HepG2 (cell line): ENCODE results near the gene ADPGK. TPM values are rescaled to one million over a fixed set of nuclear protein-coding genes. Genes with fewer than 3 reads are reported as not detected.
A peak's percentile ranks its signal among the peaks of the same experiment; 100 is the strongest.

Source experiments
- CEBPB ChIP-seq: IDR thresholded peaks from 2 replicates; pipeline ENCODE4 v1.6.1; 2011; ENCODE audit warnings: low read depth, low read length, improper control_type of control experiment, borderline replicate concordance
- FLYWCH1 ChIP-seq: sonication (generic); formaldehyde crosslinking; IDR thresholded peaks from 2 replicates; pipeline ENCODE4 v1.8.1; 2023; ENCODE audit warnings: mild to moderate bottlenecking, missing genetic modification reagents
- HES4 ChIP-seq: sonication (generic); formaldehyde crosslinking; IDR thresholded peaks from 2 replicates; pipeline ENCODE4 v1.9.0; 2021; ENCODE audit warnings: mild to moderate bottlenecking, missing genetic modification reagents, borderline replicate concordance
- HNRNPH1 ChIP-seq: fragments of 200-400 bp; formaldehyde crosslinking; optimal IDR thresholded peaks from 2 replicates; pipeline ENCODE3; 2017; ENCODE audit warnings: mild to moderate bottlenecking, low read depth, low read length
- IKZF4 ChIP-seq: sonication (generic); formaldehyde crosslinking; IDR thresholded peaks from 2 replicates; pipeline ENCODE4 v1.5.1; 2020; ENCODE audit warnings: borderline replicate concordance, mild to moderate bottlenecking, low read depth, missing genetic modification reagents; ENCODE audit errors: not compliant biosample characterization
- MED8 ChIP-seq: sonication (generic); formaldehyde crosslinking; IDR thresholded peaks from 2 replicates; pipeline ENCODE4 v1.8.1; 2023; ENCODE audit warnings: mild to moderate bottlenecking, missing genetic modification reagents; ENCODE audit not compliant: insufficient replicate concordance
- MEIS1 ChIP-seq: sonication (generic); formaldehyde crosslinking; IDR thresholded peaks from 2 replicates; pipeline ENCODE4 v1.9.0; 2021; ENCODE audit warnings: mild to moderate bottlenecking, missing genetic modification reagents, moderate library complexity, borderline replicate concordance
- MIER3 ChIP-seq: IDR thresholded peaks from 2 replicates; pipeline ENCODE4 v1.6.1; 2016; ENCODE audit warnings: missing compliant biosample characterization, borderline replicate concordance
- NFIC ChIP-seq: IDR thresholded peaks from 2 replicates; pipeline ENCODE4 v1.6.1; 2012; ENCODE audit warnings: mild to moderate bottlenecking, low read length, inconsistent platforms
- PITX1 ChIP-seq: sonication (generic); formaldehyde crosslinking; IDR thresholded peaks from 2 replicates; pipeline ENCODE4 v1.5.1; 2020; ENCODE audit warnings: mild to moderate bottlenecking, missing genetic modification reagents
- POLR2AphosphoS2 ChIP-seq: IDR thresholded peaks from 2 replicates; pipeline ENCODE4 v1.6.1; 2011; ENCODE audit warnings: low read depth, low read length, improper control_type of control experiment
- REXO4 ChIP-seq: sonication (generic); formaldehyde crosslinking; IDR thresholded peaks from 2 replicates; pipeline ENCODE4 v1.8.0; 2022; ENCODE audit warnings: missing genetic modification reagents, mild to moderate bottlenecking, borderline replicate concordance
- ZFP90 ChIP-seq: sonication (generic); formaldehyde crosslinking; IDR thresholded peaks from 2 replicates; pipeline ENCODE4 v1.8.0; 2022; ENCODE audit warnings: missing genetic modification reagents, mild to moderate bottlenecking, inconsistent platforms, borderline replicate concordance
- ZNF207 ChIP-seq: fragments of 450-650 bp; IDR thresholded peaks from 2 replicates; pipeline ENCODE4 v1.6.1; 2016; ENCODE audit warnings: antibody characterized with exemption, borderline replicate concordance
- ZNF33B ChIP-seq: sonication (generic); formaldehyde crosslinking; IDR thresholded peaks from 2 replicates; pipeline ENCODE4 v1.5.1; 2020; ENCODE audit warnings: mild to moderate bottlenecking, missing genetic modification reagents
- ZNF446 ChIP-seq: sonication (generic); formaldehyde crosslinking; IDR thresholded peaks from 2 replicates; pipeline ENCODE4 v1.5.0; 2020; ENCODE audit warnings: mild to moderate bottlenecking, missing genetic modification reagents
- ZNF496 ChIP-seq: sonication (generic); formaldehyde crosslinking; IDR thresholded peaks from 2 replicates; pipeline ENCODE4 v1.8.1; 2023; ENCODE audit warnings: mild to moderate bottlenecking, moderate library complexity, missing genetic modification reagents; ENCODE audit not compliant: insufficient replicate concordance
- ZNF550 ChIP-seq: sonication (generic); formaldehyde crosslinking; IDR thresholded peaks from 2 replicates; pipeline ENCODE4 v1.4.0; 2020; ENCODE audit warnings: mild to moderate bottlenecking, missing genetic modification reagents, borderline replicate concordance
- ZNF883 ChIP-seq: sonication (generic); formaldehyde crosslinking; IDR thresholded peaks from 2 replicates; pipeline ENCODE4 v1.5.1; 2020; ENCODE audit warnings: mild to moderate bottlenecking, missing genetic modification reagents; ENCODE audit errors: not compliant biosample characterization
- polyA plus RNA-seq, 8 experiments: library from polyadenylated mRNA; depleted of rRNA in 3 of 8; stranded (reverse) in 7 of 8; unstranded in 1 of 8; fragments of >200 nt; fragmentation: Illumina TruSeq in 4 of 8; extraction: Trizol in 4 of 8; gene quantifications; 2 replicates each; pipeline versions ENCODE4 v1.2.1 to v1.2.3, GENCODE V29; 2011 to 2016; ENCODE audit warnings: low read depth in 4 of 8, missing spikeins in 1 of 8, mixed read lengths in 1 of 8; ENCODE audit not compliant: insufficient read depth in 1 of 8
- total RNA-seq, 5 experiments: library from RNA; depleted of rRNA; stranded (reverse); fragments of >200 nt; fragmentation: Illumina TruSeq; extraction: Trizol; gene quantifications; 2 replicates each; pipeline ENCODE4 v1.2.3, GENCODE V29; 2016; ENCODE audit warnings: low read depth in 1 of 5
- TF ChIP-seq, protein P1 (sequence below): IDR thresholded peaks from 2 replicates; pipeline ENCODE4 v1.6.1; 2016; ENCODE audit warnings: low read depth, missing genetic modification reagents, missing compliant biosample characterization
- TF ChIP-seq, protein P2 (sequence below), 2 experiments: sonication (generic) in 1 of 2; formaldehyde crosslinking in 1 of 2; IDR thresholded peaks; 2 replicates each; pipeline versions ENCODE4 v1.4.0 to v1.6.1; 2018 to 2020; ENCODE audit warnings: missing genetic modification reagents in 2 of 2, borderline replicate concordance in 1 of 2, low read depth in 1 of 2, mild to moderate bottlenecking in 1 of 2, missing biosample characterization in 1 of 2

Gene ADPGK
- total and polyA plus RNA-seq, 2 of the 13 experiments (the other 11 are each of a cell fraction or from before 2014, with no cell fraction given): 61.6 to 67.5 TPM

DNA sequence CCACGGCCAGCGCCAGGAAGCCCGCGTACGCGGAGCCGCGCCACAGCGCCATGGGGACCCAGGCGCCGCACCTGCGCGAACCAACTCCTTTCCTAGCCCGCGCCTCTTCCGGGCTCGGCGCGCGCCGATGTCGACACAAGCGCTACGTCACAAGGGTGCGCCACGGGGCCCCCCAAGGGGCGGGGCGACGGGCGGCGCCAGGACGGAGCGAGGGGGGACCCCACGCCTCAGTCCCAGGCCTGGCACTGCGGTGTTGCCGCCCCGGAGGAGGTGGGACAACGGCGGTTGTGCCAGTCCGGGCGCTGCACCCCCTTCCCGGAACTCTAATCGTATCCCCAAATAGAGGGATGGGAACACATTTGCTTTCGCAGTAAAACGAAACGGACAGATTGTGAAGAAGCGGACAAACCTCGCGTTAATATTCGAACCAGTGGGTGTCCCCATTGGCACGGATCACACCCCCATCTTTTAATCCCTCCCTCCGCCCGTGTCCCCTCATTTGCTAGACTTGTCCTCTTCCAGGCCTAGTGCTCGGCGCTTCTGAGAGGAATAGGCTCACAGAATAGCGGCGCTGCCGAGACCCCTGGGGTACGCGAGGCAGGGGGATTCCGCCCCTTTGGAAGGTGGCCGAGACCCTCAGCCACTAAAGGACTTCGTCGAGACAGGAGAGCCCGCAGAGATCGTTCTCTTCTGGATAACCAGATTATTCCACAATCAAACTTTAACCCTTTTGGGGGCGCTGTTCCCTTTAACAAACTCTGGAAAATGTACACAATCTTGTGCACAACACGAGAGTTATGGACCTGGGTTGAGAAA, at the start of gene ADPGK (continued):
- TF ChIP-seq NFIC: no peak
- no peak for TF ChIP-seq REXO4 (CRISPR knock-in tag)
- no peak for TF ChIP-seq ZNF496 (CRISPR knock-in tag)
- no peak for TF ChIP-seq HNRNPH1
- TF ChIP-seq, protein P1, sequence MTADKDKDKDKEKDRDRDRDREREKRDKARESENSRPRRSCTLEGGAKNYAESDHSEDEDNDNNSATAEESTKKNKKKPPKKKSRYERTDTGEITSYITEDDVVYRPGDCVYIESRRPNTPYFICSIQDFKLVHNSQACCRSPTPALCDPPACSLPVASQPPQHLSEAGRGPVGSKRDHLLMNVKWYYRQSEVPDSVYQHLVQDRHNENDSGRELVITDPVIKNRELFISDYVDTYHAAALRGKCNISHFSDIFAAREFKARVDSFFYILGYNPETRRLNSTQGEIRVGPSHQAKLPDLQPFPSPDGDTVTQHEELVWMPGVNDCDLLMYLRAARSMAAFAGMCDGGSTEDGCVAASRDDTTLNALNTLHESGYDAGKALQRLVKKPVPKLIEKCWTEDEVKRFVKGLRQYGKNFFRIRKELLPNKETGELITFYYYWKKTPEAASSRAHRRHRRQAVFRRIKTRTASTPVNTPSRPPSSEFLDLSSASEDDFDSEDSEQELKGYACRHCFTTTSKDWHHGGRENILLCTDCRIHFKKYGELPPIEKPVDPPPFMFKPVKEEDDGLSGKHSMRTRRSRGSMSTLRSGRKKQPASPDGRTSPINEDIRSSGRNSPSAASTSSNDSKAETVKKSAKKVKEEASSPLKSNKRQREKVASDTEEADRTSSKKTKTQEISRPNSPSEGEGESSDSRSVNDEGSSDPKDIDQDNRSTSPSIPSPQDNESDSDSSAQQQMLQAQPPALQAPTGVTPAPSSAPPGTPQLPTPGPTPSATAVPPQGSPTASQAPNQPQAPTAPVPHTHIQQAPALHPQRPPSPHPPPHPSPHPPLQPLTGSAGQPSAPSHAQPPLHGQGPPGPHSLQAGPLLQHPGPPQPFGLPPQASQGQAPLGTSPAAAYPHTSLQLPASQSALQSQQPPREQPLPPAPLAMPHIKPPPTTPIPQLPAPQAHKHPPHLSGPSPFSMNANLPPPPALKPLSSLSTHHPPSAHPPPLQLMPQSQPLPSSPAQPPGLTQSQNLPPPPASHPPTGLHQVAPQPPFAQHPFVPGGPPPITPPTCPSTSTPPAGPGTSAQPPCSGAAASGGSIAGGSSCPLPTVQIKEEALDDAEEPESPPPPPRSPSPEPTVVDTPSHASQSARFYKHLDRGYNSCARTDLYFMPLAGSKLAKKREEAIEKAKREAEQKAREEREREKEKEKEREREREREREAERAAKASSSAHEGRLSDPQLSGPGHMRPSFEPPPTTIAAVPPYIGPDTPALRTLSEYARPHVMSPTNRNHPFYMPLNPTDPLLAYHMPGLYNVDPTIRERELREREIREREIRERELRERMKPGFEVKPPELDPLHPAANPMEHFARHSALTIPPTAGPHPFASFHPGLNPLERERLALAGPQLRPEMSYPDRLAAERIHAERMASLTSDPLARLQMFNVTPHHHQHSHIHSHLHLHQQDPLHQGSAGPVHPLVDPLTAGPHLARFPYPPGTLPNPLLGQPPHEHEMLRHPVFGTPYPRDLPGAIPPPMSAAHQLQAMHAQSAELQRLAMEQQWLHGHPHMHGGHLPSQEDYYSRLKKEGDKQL (CRISPR knock-in tag): no peak
- peak; percentile 32; the same call in 1 of the 2 replicates for TF ChIP-seq HES4 (CRISPR knock-in tag)
- peak; percentile 34; the same call in 1 of the 2 replicates for TF ChIP-seq ZFP90 (CRISPR knock-in tag)
- no peak for TF ChIP-seq ZNF550 (CRISPR knock-in tag)
- TF ChIP-seq MIER3 (CRISPR knock-in tag): peak; percentile 96; the same call in 1 of the 2 replicates
- TF ChIP-seq MED8: peak; percentile 95
- no peak for TF ChIP-seq FLYWCH1 (CRISPR knock-in tag)
- TF ChIP-seq POLR2AphosphoS2: no peak
- no peak for TF ChIP-seq ZNF883 (CRISPR knock-in tag)
- TF ChIP-seq ZNF446 (CRISPR knock-in tag): no peak
- peak; percentile 79 for TF ChIP-seq MEIS1 (CRISPR knock-in tag)
- TF ChIP-seq IKZF4: no peak
- TF ChIP-seq ZNF33B: 0 out of 2 replicates have a peak, but pooled peaks have one; percentile 49
- TF ChIP-seq, protein P2, sequence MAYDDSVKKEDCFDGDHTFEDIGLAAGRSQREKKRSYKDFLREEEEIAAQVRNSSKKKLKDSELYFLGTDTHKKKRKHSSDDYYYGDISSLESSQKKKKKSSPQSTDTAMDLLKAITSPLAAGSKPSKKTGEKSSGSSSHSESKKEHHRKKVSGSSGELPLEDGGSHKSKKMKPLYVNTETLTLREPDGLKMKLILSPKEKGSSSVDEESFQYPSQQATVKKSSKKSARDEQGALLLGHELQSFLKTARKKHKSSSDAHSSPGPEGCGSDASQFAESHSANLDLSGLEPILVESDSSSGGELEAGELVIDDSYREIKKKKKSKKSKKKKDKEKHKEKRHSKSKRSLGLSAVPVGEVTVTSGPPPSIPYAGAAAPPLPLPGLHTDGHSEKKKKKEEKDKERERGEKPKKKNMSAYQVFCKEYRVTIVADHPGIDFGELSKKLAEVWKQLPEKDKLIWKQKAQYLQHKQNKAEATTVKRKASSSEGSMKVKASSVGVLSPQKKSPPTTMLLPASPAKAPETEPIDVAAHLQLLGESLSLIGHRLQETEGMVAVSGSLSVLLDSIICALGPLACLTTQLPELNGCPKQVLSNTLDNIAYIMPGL (CRISPR knock-in tag; IDR thresholded peaks at IDR 0.05; ENCODE audit: borderline replicate concordance in 1 of 2, low read depth in 1 of 2): peak; percentile 81 to 89
- TF ChIP-seq CEBPB: peak; percentile 59; the same call in 1 of the 2 replicates
- TF ChIP-seq PITX1 (CRISPR knock-in tag): peak; percentile 52
- no peak for TF ChIP-seq ZNF207
